Neural cell (in vitro differentiated cells): Measurements from ENCODE around the gene SPDYC. TPM values are rescaled to one million over a fixed set of nuclear protein-coding genes. Genes with fewer than 3 reads are reported as not detected.

Experiments used
- H2AFZ ChIP-seq: fragments of 200-600, 300-800 bp; sonication (generic), shearing (Covaris generic); 2 replicates; pipeline ENCODE4 v1.6.0; 2014; ENCODE audit warnings: low read depth, mild to moderate bottlenecking, antibody characterized with exemption, low read length, moderate library complexity
- H3F3A ChIP-seq: fragments of 200-600 bp; shearing (Covaris generic); 2 replicates; pipeline ENCODE4 v1.6.1; 2016; ENCODE audit warnings: mild to moderate bottlenecking, moderate library complexity, mixed read lengths, antibody characterized with exemption, low read length; ENCODE audit not compliant: insufficient read depth, poor library complexity, severe bottlenecking
- H3K27ac ChIP-seq: fragments of 200-600, 300-800 bp; sonication (generic), shearing (Covaris generic); 2 replicates; pipeline ENCODE4 v1.5.1; 2014; ENCODE audit warnings: mild to moderate bottlenecking, low read length, moderate library complexity
- H3K27me3 ChIP-seq: fragments of 300-800, 200-600 bp; sonication (generic), shearing (Covaris generic); 2 replicates; pipeline ENCODE4 v1.6.0; 2014; ENCODE audit warnings: mild to moderate bottlenecking, low read depth, low read length, moderate library complexity; ENCODE audit not compliant: insufficient read depth
- H3K36me3 ChIP-seq: fragments of 300-800, 200-600 bp; sonication (generic), shearing (Covaris generic); 2 replicates; pipeline ENCODE4 v1.5.1; 2014; ENCODE audit warnings: mild to moderate bottlenecking, antibody characterized with exemption, low read length, moderate library complexity; ENCODE audit not compliant: insufficient read depth
- H3K4me2 ChIP-seq: fragments of 300-800, 200-600 bp; sonication (generic), shearing (Covaris generic); 2 replicates; pipeline ENCODE4 v1.6.0; 2014; ENCODE audit warnings: mild to moderate bottlenecking, low read length
- H3K4me3 ChIP-seq: fragments of 300-800, 200-600 bp; sonication (generic), shearing (Covaris generic); 2 replicates; pipeline ENCODE4 v1.5.1; 2014; ENCODE audit warnings: mild to moderate bottlenecking, low read length, moderate library complexity
- H3K79me2 ChIP-seq: fragments of 200-600 bp; shearing (Covaris generic); replicated peaks from 2 replicates; pipeline ENCODE4 v1.6.0; 2014; ENCODE audit warnings: mild to moderate bottlenecking, low read length, moderate library complexity; ENCODE audit not compliant: insufficient read depth
- H3K9ac ChIP-seq: fragments of 300-800, 200-600 bp; sonication (generic), shearing (Covaris generic); 2 replicates; pipeline ENCODE4 v1.6.1; 2016; ENCODE audit warnings: mild to moderate bottlenecking, low read length, mixed read lengths
- H3K9me2 ChIP-seq: fragments of 200-600 bp; shearing (Covaris generic); 2 replicates; pipeline ENCODE4 v1.6.1; 2016; ENCODE audit warnings: mild to moderate bottlenecking, low read length, mixed read lengths; ENCODE audit not compliant: insufficient read depth
- H3K9me3 ChIP-seq: fragments of 200-600, 300-800 bp; sonication (generic), shearing (Covaris generic); 2 replicates; pipeline ENCODE4 v1.6.1; 2016; ENCODE audit warnings: mild to moderate bottlenecking, mixed run types, low read length, moderate library complexity, mixed read lengths
- H4K20me1 ChIP-seq: fragments of 200-600 bp; shearing (Covaris generic); 2 replicates; pipeline ENCODE4 v1.6.1; 2016; ENCODE audit warnings: mild to moderate bottlenecking, mixed run types; ENCODE audit not compliant: insufficient read depth
- EP300 ChIP-seq: fragments of 450-650 bp; conservative IDR thresholded peaks from 2 replicates; pipeline ENCODE4 v1.6.1; 2014; ENCODE audit warnings: antibody characterized with exemption, mild to moderate bottlenecking, moderate library complexity; ENCODE audit not compliant: poor library complexity, severe bottlenecking
- EZH2 ChIP-seq: fragments of 200-600, 300-800 bp; shearing (Covaris generic), sonication (generic); IDR thresholded peaks from 2 replicates; pipeline ENCODE4 v1.6.1; 2014; ENCODE audit warnings: antibody characterized with exemption, low read length, borderline replicate concordance, mild to moderate bottlenecking; ENCODE audit not compliant: insufficient read depth, poor library complexity, severe bottlenecking
- MXI1 ChIP-seq: fragments of 450-650 bp; conservative IDR thresholded peaks from 2 replicates; pipeline ENCODE4 v1.6.1; 2014; ENCODE audit warnings: antibody characterized with exemption, mild to moderate bottlenecking; ENCODE audit not compliant: poor library complexity, severe bottlenecking
- POLR2AphosphoS5 ChIP-seq: IDR thresholded peaks from 2 replicates; pipeline ENCODE4 v1.6.1; 2012
- RAD21 ChIP-seq: fragments of 450-650 bp; conservative IDR thresholded peaks from 2 replicates; pipeline ENCODE4 v1.6.1; 2014; ENCODE audit warnings: antibody characterized with exemption, mild to moderate bottlenecking, moderate library complexity
- SMC3 ChIP-seq: fragments of 450-650 bp; conservative IDR thresholded peaks from 2 replicates; pipeline ENCODE4 v1.6.1; 2014; ENCODE audit warnings: antibody characterized with exemption, mild to moderate bottlenecking, moderate library complexity; ENCODE audit not compliant: poor library complexity
- TAF1 ChIP-seq: IDR thresholded peaks from 2 replicates; pipeline ENCODE4 v1.6.1; 2012; ENCODE audit warnings: low read depth
- polyA plus RNA-seq: library from polyadenylated mRNA; depleted of rRNA; stranded (reverse); fragments of >200 nt; gene quantifications from 2 replicates; pipeline ENCODE4 v1.2.3, GENCODE V29; 2014
- TF ChIP-seq, protein P1 (sequence below): fragments of 450-650 bp; IDR thresholded peaks from 2 replicates; pipeline ENCODE4 v1.5.1; 2014; ENCODE audit warnings: antibody characterized with exemption, mild to moderate bottlenecking, moderate library complexity; ENCODE audit not compliant: poor library complexity, severe bottlenecking
- TF ChIP-seq, protein P2 (sequence below): IDR thresholded peaks from 2 replicates; pipeline ENCODE4 v1.6.1; 2012; ENCODE audit warnings: borderline replicate concordance

Gene SPDYC
- polyA plus RNA-seq, 1 donor from 2014 or later = not detected

DNA sequence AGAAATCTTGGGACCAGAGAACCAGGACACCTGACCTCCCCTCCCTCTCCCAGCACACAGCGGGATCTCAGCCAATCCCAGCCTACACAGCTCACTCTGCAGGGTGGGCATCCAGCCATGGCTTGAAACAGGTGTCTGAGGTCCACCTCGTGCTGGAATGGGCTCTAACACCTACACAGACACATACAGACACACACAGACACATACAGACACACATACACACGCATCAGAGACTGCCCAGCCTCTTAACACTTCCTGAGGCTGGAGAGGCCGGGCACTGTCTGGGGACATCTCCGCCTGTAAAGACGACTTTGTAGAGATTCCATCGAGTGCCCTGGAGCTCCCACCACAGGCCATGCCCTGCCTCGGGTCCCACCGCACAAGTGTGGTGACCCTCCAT lies 48.4 kb downstream of the SPDYC start:
- H3K27ac ChIP-seq = no peak overlapping the region
- H3K9ac ChIP-seq = no peak overlapping the region
- H3K36me3 ChIP-seq = no peaks in the 10 kb centered on the region
- H3K9me3 ChIP-seq = no peaks in the 10 kb centered on the region
- H3K27me3 ChIP-seq = no peaks in the 10 kb centered on the region
- H3K4me3 ChIP-seq = no peak overlapping the region
- TF ChIP-seq RAD21 = no peak
- no peak for TF ChIP-seq MXI1
- no peak for TF ChIP-seq EP300
- no peak for TF ChIP-seq EZH2
- no peak for TF ChIP-seq POLR2AphosphoS5
- TF ChIP-seq, protein P1, sequence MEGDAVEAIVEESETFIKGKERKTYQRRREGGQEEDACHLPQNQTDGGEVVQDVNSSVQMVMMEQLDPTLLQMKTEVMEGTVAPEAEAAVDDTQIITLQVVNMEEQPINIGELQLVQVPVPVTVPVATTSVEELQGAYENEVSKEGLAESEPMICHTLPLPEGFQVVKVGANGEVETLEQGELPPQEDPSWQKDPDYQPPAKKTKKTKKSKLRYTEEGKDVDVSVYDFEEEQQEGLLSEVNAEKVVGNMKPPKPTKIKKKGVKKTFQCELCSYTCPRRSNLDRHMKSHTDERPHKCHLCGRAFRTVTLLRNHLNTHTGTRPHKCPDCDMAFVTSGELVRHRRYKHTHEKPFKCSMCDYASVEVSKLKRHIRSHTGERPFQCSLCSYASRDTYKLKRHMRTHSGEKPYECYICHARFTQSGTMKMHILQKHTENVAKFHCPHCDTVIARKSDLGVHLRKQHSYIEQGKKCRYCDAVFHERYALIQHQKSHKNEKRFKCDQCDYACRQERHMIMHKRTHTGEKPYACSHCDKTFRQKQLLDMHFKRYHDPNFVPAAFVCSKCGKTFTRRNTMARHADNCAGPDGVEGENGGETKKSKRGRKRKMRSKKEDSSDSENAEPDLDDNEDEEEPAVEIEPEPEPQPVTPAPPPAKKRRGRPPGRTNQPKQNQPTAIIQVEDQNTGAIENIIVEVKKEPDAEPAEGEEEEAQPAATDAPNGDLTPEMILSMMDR = no peak
- no peak for TF ChIP-seq TAF1
- no peak overlapping the region for H3K4me2 ChIP-seq
- no peak overlapping the region for H2AFZ ChIP-seq
- no peaks in the 10 kb centered on the region for H3F3A ChIP-seq
- no peaks in the 10 kb centered on the region for H3K79me2 ChIP-seq
- H4K20me1 ChIP-seq = no peaks in the 10 kb centered on the region
- H3K9me2 ChIP-seq = no peaks in the 10 kb centered on the region

DNA sequence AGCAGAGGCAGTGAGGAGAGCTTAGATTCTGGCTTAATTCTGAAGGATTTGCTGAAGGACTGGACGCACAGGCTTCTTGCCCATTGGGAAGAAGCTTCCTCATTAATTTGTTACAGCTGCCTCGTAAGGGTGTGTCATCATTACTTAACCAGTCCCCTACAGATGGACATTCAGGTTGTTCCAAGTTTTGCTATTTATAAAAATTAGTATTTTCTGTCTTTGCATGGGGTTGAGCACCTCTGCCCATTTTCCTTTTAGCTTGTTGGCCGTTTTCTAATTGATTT lies 49.8 kb downstream of the SPDYC start:
- Histone ChIP-seq H3K4me2 (no peak overlapping the region), H4K20me1 (no peaks in the 10 kb centered on the region), H3K36me3 (no peaks in the 10 kb centered on the region), H2AFZ (no peak overlapping the region), H3K4me3 (no peak overlapping the region), H3K27me3 (no peaks in the 10 kb centered on the region), H3K9me3 (no peaks in the 10 kb centered on the region), H3K79me2 (no peaks in the 10 kb centered on the region), H3K9ac (no peak overlapping the region), H3F3A (no peaks in the 10 kb centered on the region), H3K27ac (no peak overlapping the region), H3K9me2 (no peaks in the 10 kb centered on the region)
- TF ChIP-seq MXI1 (no peak), EP300 (no peak), POLR2AphosphoS5 (no peak), SMC3 (no peak), TAF1 (no peak), RAD21 (no peak), EZH2 (no peak)
- TF ChIP-seq, protein P1 = no peak
- TF ChIP-seq, protein P2, sequence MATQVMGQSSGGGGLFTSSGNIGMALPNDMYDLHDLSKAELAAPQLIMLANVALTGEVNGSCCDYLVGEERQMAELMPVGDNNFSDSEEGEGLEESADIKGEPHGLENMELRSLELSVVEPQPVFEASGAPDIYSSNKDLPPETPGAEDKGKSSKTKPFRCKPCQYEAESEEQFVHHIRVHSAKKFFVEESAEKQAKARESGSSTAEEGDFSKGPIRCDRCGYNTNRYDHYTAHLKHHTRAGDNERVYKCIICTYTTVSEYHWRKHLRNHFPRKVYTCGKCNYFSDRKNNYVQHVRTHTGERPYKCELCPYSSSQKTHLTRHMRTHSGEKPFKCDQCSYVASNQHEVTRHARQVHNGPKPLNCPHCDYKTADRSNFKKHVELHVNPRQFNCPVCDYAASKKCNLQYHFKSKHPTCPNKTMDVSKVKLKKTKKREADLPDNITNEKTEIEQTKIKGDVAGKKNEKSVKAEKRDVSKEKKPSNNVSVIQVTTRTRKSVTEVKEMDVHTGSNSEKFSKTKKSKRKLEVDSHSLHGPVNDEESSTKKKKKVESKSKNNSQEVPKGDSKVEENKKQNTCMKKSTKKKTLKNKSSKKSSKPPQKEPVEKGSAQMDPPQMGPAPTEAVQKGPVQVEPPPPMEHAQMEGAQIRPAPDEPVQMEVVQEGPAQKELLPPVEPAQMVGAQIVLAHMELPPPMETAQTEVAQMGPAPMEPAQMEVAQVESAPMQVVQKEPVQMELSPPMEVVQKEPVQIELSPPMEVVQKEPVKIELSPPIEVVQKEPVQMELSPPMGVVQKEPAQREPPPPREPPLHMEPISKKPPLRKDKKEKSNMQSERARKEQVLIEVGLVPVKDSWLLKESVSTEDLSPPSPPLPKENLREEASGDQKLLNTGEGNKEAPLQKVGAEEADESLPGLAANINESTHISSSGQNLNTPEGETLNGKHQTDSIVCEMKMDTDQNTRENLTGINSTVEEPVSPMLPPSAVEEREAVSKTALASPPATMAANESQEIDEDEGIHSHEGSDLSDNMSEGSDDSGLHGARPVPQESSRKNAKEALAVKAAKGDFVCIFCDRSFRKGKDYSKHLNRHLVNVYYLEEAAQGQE = no peak
